Vagina (tissue), 2 donors: ENCODE data around the gene TMEM208.
A peak's percentile ranks its signal among the peaks of the same experiment; 100 is the strongest.

ENCODE experiments used
- POLR2A ChIP-seq, 2 donors: fragments of 450-650 bp; IDR thresholded peaks; one replicate each; pipeline ENCODE4 v1.6.1; 2017; ENCODE audit warnings: antibody characterized with exemption in 2 of 2, mild to moderate bottlenecking in 2 of 2, moderate library complexity in 2 of 2
- TF ChIP-seq, protein P1 (sequence below), 3 experiments: fragments of 450-650 bp in 2 of 3; fragments of 200-600 bp in 1 of 3; sonication (generic) in 1 of 3; IDR thresholded peaks; one replicate each; pipeline ENCODE4 v1.5.1; 2017 to 2019; ENCODE audit warnings: antibody characterized with exemption in 3 of 3, mild to moderate bottlenecking in 2 of 3, moderate library complexity in 2 of 3

DNA sequence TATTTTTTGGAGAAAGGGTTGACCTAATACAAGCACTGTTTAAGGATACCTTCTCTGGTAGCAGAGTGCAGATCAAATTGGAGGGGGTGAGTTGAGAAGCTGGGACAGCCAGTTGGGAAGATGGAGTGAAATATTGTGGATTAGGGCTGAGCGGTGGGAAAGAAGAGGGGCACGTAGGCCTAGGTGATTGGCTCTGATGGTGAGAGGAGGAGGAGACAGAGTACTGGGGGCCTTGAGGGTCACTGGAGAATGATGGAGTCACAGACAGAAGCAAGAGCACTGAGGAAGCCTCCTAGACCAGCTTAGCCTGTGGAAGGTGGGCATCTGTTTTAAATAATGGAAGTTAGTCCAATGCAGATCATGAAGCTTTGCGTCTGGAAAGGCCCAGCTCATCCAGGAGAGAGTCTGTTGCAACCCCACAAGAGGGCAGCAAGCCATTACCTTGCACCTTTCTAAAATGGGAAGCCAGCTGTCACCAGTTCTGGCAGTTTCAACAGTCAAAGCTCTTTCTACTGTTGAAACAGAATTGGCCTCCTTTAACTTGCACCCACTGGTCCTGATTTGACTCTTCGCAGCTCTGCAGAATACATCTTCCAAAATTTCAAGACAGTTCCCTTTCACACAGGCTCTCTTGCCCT lies 33.6 kb downstream of the TMEM208 start:
- no peak for TF ChIP-seq POLR2A (IDR thresholded peaks at IDR 0.05)
- TF ChIP-seq, protein P1, sequence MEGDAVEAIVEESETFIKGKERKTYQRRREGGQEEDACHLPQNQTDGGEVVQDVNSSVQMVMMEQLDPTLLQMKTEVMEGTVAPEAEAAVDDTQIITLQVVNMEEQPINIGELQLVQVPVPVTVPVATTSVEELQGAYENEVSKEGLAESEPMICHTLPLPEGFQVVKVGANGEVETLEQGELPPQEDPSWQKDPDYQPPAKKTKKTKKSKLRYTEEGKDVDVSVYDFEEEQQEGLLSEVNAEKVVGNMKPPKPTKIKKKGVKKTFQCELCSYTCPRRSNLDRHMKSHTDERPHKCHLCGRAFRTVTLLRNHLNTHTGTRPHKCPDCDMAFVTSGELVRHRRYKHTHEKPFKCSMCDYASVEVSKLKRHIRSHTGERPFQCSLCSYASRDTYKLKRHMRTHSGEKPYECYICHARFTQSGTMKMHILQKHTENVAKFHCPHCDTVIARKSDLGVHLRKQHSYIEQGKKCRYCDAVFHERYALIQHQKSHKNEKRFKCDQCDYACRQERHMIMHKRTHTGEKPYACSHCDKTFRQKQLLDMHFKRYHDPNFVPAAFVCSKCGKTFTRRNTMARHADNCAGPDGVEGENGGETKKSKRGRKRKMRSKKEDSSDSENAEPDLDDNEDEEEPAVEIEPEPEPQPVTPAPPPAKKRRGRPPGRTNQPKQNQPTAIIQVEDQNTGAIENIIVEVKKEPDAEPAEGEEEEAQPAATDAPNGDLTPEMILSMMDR (IDR thresholded peaks at IDR 0.05): peak in 2 of 3 experiments; percentile 9 to 23
